Sigmoid colon (tissue), 7 donors: Measurements from ENCODE around the gene SYT8. TPM values are rescaled to one million over a fixed set of nuclear protein-coding genes. Genes with fewer than 3 reads are reported as not detected.

Experiments used
- DNase-seq: peaks from one replicate; pipeline ENCODE4 v3.0.0-alpha.2; 2019
- H3K27ac ChIP-seq, 4 donors: fragments of 200-600 bp; sonication (generic); one replicate each; pipeline ENCODE4 v1.5.1; 2016 to 2019; ENCODE audit warnings: mild to moderate bottlenecking in 1 of 4
- H3K27me3 ChIP-seq, 3 donors: fragments of 200-600 bp; sonication (generic); one replicate each; pipeline ENCODE4 v1.5.1; 2019; ENCODE audit warnings: mild to moderate bottlenecking in 1 of 3
- H3K36me3 ChIP-seq, 4 donors: fragments of 200-600 bp; sonication (generic); one replicate each; pipeline ENCODE4 v1.5.1; 2016 to 2019
- H3K4me1 ChIP-seq, 4 donors: fragments of 200-600 bp; sonication (generic); one replicate each; pipeline ENCODE4 v1.5.1; 2017 to 2019
- H3K4me3 ChIP-seq, 4 donors: fragments of 200-600 bp; sonication (generic); one replicate each; pipeline ENCODE4 v1.5.1; 2017 to 2019; ENCODE audit warnings: mild to moderate bottlenecking in 2 of 4, moderate library complexity in 1 of 4
- H3K9me3 ChIP-seq, 4 donors: fragments of 200-600 bp in 3 of 4; sonication (generic) in 3 of 4; one replicate each; pipeline versions ENCODE4 v1.5.1 to v1.6.1; 2013 to 2019
- CTCF ChIP-seq, 4 experiments: fragments of 450-650 bp in 3 of 4; fragments of 200-600 bp in 1 of 4; IDR thresholded peaks; one replicate each; pipeline ENCODE4 v1.5.1; 2016 to 2019; ENCODE audit warnings: antibody characterized with exemption in 4 of 4, mild to moderate bottlenecking in 3 of 4, moderate library complexity in 2 of 4
- EP300 ChIP-seq, 4 donors: sonication (generic); formaldehyde crosslinking; IDR thresholded peaks; one replicate each; pipeline ENCODE4 v1.6.1; 2017; ENCODE audit warnings: antibody characterized with exemption in 4 of 4
- POLR2A ChIP-seq, 2 donors: fragments of 450-650 bp; IDR thresholded peaks; one replicate each; pipeline ENCODE4 v1.6.1; 2016; ENCODE audit warnings: antibody characterized with exemption in 2 of 2, mild to moderate bottlenecking in 2 of 2, moderate library complexity in 2 of 2
- POLR2AphosphoS5 ChIP-seq, 4 donors: sonication (generic); formaldehyde crosslinking; IDR thresholded peaks; one replicate each; pipeline ENCODE4 v1.6.1; 2017; ENCODE audit warnings: antibody characterized with exemption in 4 of 4
- WGBS, 2 donors: extraction: QIAGEN DNeasy Blood & Tissue Kit; methylation state at CpG; one replicate each; pipeline ENCODE4 v1.1.7; 2013; 5-methylcytosine and 5-hydroxymethylcytosine counted together
- intact Hi-C: fragments of 100-400 bp; cut with DNase I; formaldehyde crosslinking; loops from one replicate; pipeline ENCODE4 v1.15.1; 2023
- polyA plus RNA-seq, 3 donors: library from polyadenylated mRNA; stranded (reverse); fragments of 200-250 nt; gene quantifications; one replicate each; pipeline ENCODE4 v1.2.3, GENCODE V29; 2013
- total RNA-seq, 4 donors: library from RNA; depleted of rRNA; stranded (reverse); fragments of >200 nt; gene quantifications; one replicate each; pipeline ENCODE4 v1.1.0, GENCODE V29; 2016
- donor health status: healthy with polysubstance abuse.
- donor health status: Bipolar disorder and iron deficiency.
- donor health status: healthy.

The SYT8 gene
- total and polyA plus RNA-seq, 7 donors = 1.8 to 5.4 TPM; not detected in 5

- WGBS, 2 donors = 84 to 86% methylated on average over 30 of the region's 30 CpGs
- peaks cover 0 to 59% (median 51%) of the 10 kb centered on the region in 4 donors for H3K4me1 ChIP-seq
Measured at GRCh38 chr11:1878137-1879031, 43.6 kb downstream of the SYT8 start.

GRCh38 chr11:1879342-1879940, 44.7 kb downstream of the SYT8 start:
- Histone ChIP-seq H3K36me3 (peaks cover 0 to 2% (median 0%) of the 10 kb centered on the region in 4 donors), H3K4me1 (peaks cover 0 to 59% (median 51%) of the 10 kb centered on the region in 4 donors), H3K4me3 (no peak overlapping the region), H3K27me3 (peaks cover 0 to 6% (median 4%) of the 10 kb centered on the region in 3 donors), H3K9me3 (no peaks in the 10 kb centered on the region), H3K27ac (peak overlapping the region; percentile 65 to 78 (median 68))
- intact Hi-C loops = no loop called here
- no peak for TF ChIP-seq EP300 (IDR thresholded peaks at IDR 0.05)
- no peak for TF ChIP-seq POLR2A (IDR thresholded peaks at IDR 0.05)
- no peak for TF ChIP-seq CTCF (IDR thresholded peaks at IDR 0.05)
- TF ChIP-seq POLR2AphosphoS5 (IDR thresholded peaks at IDR 0.05) = no peak
- 77 to 91% methylated on average over 13 of the region's 13 CpGs for WGBS, 2 donors
- peak; percentile 64 for DNase-seq

More at GRCh38 chr11:1878137-1879031, 43.6 kb downstream of the SYT8 start:
- intact Hi-C loops = no loop called here
- Histone ChIP-seq H3K27ac (peak overlapping the region; percentile 59 to 78 (median 66)), H3K27me3 (peaks cover 0 to 6% (median 6%) of the 10 kb centered on the region in 3 donors), H3K9me3 (no peaks in the 10 kb centered on the region), H3K4me3 (no peak overlapping the region), H3K36me3 (no peaks in the 10 kb centered on the region)
- DNase-seq = peak; percentile 76
- TF ChIP-seq POLR2A (IDR thresholded peaks at IDR 0.05) (no peak), POLR2AphosphoS5 (IDR thresholded peaks at IDR 0.05) (peak in 1 of 4 donors; percentile 14)

GRCh38 chr11:1879941-1880720, 45.3 kb downstream of the SYT8 start:
- WGBS, 2 donors = 73 to 82% methylated on average over 32 of the region's 32 CpGs
- DNase-seq = peak; percentile 88
- Histone ChIP-seq H3K36me3 (peaks cover 0 to 6% (median 0%) of the 10 kb centered on the region in 4 donors), H3K27ac (peak overlapping the region; percentile 65 to 78 (median 68)), H3K4me1 (peaks cover 0 to 53% (median 51%) of the 10 kb centered on the region in 4 donors), H3K4me3 (no peak overlapping the region), H3K9me3 (no peaks in the 10 kb centered on the region), H3K27me3 (peaks cover 0 to 6% (median 0%) of the 10 kb centered on the region in 3 donors)
- intact Hi-C loops = loop anchor here (5.0 kb wide), 2 partner anchors 43 to 188 kb away; partner anchors contain the start of gene TNNI2
- no peak for TF ChIP-seq POLR2A (IDR thresholded peaks at IDR 0.05)
- no peak for TF ChIP-seq CTCF (IDR thresholded peaks at IDR 0.05)
- TF ChIP-seq POLR2AphosphoS5 (IDR thresholded peaks at IDR 0.05) = no peak
- TF ChIP-seq EP300 (IDR thresholded peaks at IDR 0.05) = no peak

- WGBS, 2 donors = 63 to 77% methylated on average over 9 of the region's 9 CpGs
- H3K27ac ChIP-seq = peak overlapping the region; percentile 65 to 78 (median 68)
- H3K4me1 ChIP-seq = peaks cover 0 to 49% (median 45%) of the 10 kb centered on the region in 4 donors
- H3K4me3 ChIP-seq = no peak overlapping the region
- no peaks in the 10 kb centered on the region for H3K9me3 ChIP-seq
- peaks cover 0 to 6% (median 0%) of the 10 kb centered on the region in 4 donors for H3K36me3 ChIP-seq
- intact Hi-C loops = loop anchor here (5.0 kb wide), 2 partner anchors 44 to 189 kb away; partner anchors contain the start of gene TNNI2
- peak; percentile 54 for DNase-seq
- peaks cover 0 to 5% (median 0%) of the 10 kb centered on the region in 3 donors for H3K27me3 ChIP-seq
- TF ChIP-seq POLR2A (IDR thresholded peaks at IDR 0.05) = no peak
- TF ChIP-seq CTCF (IDR thresholded peaks at IDR 0.05) = no peak
- TF ChIP-seq EP300 (IDR thresholded peaks at IDR 0.05) = no peak
- TF ChIP-seq POLR2AphosphoS5 (IDR thresholded peaks at IDR 0.05) = no peak
Measured at GRCh38 chr11:1880746-1881441, 46.1 kb downstream of the SYT8 start.
